Measurements from ENCODE around the gene MSGN1.

The MSGN1 gene

DNA sequence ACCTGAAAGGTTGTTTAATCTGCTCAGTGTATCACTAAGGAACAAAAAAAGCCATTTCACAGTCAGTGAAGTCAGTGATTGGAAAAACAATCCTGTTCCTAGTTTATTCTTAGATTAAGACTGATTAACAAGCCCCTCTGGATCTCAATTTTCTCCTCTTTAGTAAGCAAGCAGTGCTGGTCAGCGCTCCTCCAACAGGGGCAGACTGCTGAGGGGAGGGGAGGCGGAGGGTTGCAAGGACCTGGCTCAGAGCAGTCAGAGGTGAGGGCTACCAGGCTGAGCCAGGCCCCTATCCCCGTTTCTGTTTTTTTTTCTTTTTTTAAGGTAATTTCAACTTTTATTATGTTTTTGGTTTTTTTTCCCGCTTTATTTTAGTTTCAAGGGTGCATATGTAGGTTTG lies 37.5 kb downstream of the MSGN1 start:
- no peak overlapping the region for H3K4me3 ChIP-seq (ENCODE audit: control insufficient read depth, low read depth, low read length)
- no peak for DNase-seq (ENCODE audit: low read depth)
- TF ChIP-seq, protein P1, sequence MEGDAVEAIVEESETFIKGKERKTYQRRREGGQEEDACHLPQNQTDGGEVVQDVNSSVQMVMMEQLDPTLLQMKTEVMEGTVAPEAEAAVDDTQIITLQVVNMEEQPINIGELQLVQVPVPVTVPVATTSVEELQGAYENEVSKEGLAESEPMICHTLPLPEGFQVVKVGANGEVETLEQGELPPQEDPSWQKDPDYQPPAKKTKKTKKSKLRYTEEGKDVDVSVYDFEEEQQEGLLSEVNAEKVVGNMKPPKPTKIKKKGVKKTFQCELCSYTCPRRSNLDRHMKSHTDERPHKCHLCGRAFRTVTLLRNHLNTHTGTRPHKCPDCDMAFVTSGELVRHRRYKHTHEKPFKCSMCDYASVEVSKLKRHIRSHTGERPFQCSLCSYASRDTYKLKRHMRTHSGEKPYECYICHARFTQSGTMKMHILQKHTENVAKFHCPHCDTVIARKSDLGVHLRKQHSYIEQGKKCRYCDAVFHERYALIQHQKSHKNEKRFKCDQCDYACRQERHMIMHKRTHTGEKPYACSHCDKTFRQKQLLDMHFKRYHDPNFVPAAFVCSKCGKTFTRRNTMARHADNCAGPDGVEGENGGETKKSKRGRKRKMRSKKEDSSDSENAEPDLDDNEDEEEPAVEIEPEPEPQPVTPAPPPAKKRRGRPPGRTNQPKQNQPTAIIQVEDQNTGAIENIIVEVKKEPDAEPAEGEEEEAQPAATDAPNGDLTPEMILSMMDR (IDR thresholded peaks at IDR 0.05; ENCODE audit: control insufficient read depth, insufficient read depth, low read depth, low read length, missing control alignments): no peak

DNA sequence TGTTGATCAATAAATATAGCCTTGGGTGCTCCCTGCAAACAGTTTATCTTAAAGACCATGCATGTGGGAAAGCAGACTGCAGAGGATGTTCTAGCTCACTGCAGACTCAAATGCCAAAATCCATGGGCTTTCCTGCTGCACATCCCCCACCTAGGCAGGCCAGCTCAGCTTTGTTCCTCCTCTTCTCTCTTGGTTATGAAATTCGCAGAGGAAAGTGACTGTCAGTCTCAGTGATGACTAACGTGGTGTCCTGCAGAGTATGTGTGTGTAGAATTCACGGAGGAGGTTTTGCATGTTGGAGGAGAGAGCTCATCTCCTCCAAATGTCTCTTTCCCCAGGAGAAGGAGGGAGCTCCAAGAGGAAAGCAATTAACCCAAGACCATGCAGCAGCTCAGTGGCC lies 40.8 kb downstream of the MSGN1 start:
- no peak overlapping the region for H3K4me3 ChIP-seq (ENCODE audit: control insufficient read depth, low read depth, low read length)
- TF ChIP-seq, protein P1 (IDR thresholded peaks at IDR 0.05; ENCODE audit: control insufficient read depth, insufficient read depth, low read depth, low read length, missing control alignments): no peak
- DNase-seq (ENCODE audit: low read depth): no peak

DNA sequence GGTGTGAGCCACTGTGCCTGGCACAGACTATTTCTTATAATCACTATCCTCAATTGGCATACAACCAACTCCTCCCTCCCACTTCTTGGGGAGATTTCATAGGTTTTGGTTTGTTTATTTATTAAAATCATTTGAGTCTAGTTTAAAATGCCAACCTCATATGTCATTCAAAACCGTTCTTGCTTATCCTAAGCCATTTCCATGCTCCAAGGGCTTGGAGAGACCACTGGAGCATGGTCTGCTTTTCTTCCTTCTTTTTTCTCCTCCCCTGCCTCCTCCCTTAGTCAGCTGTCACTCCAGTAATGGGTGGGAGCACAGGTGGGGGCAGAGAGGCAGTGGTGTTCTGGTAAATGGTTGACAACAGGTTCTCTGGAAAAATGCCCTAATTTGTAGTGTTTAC lies 41.8 kb downstream of the MSGN1 start:
- no peak for DNase-seq (ENCODE audit: low read depth)
- H3K4me3 ChIP-seq (ENCODE audit: control insufficient read depth, low read depth, low read length): no peak overlapping the region
- TF ChIP-seq, protein P1 (IDR thresholded peaks at IDR 0.05; ENCODE audit: control insufficient read depth, insufficient read depth, low read depth, low read length, missing control alignments): no peak

DNA sequence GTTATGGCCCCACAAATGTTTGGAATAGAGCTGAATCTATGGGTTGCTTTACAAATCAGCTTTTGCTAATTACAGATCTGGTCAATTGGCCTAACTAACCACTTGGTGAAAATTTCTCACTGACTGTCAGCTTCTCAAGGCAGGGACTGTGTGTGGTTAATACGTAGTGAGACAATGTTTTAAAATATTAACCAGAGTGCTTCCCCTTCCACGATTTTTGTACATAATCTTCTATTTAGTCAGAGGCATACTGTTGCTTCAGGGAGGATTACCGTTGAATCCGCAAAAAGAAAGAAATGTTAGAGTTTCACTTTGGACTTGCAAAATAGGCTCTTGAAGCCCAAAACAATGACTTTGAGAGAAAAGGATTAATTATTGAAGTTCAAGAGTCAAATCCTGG lies 47.3 kb downstream of the MSGN1 start:
- no peak for DNase-seq (ENCODE audit: low read depth)
- H3K4me3 ChIP-seq (ENCODE audit: control insufficient read depth, low read depth, low read length): no peak overlapping the region
- TF ChIP-seq, protein P1 (IDR thresholded peaks at IDR 0.05; ENCODE audit: control insufficient read depth, insufficient read depth, low read depth, low read length, missing control alignments): no peak

DNA sequence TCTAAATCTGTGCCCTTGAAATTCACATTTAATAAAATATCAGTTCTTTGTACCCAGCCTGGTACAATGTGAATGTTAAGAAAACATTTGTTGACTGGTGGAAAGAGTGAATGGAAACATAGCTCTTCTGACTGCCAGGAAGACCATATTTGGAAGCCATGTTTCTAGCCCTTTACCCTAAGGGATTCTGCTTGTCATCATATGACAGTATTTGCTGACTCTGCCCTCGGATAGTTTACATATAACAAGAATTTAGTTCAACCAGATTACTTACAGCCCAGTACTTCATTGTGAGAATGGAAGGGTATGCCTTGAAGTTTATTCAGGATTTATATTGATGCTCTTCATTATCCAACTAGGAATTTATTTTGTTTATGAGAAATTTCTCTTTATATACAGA lies 48.4 kb downstream of the MSGN1 start:
- H3K4me3 ChIP-seq (ENCODE audit: control insufficient read depth, low read depth, low read length): no peak overlapping the region
- no peak for DNase-seq (ENCODE audit: low read depth)
- TF ChIP-seq, protein P1 (IDR thresholded peaks at IDR 0.05; ENCODE audit: control insufficient read depth, insufficient read depth, low read depth, low read length, missing control alignments): no peak

DNA sequence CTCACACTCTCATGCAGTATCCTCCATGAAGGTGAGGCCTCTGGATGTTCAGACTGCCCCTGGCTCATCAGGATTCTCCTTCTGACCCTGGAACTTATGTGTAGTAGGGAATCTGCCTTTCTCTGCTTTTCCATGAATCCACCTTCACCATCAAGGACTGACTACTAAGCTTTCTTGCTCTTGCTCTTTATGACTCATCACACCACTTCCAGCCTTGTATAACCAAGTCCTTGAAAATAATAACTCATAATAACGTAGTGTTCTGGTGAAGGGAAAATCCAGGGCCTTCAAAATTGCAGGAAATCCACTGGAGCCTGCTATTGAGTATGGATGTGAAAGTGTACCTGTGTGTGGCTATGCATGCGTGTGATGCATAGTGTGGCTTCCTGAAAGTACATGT lies 50.9 kb downstream of the MSGN1 start:
- TF ChIP-seq, protein P1 (IDR thresholded peaks at IDR 0.05; ENCODE audit: control insufficient read depth, insufficient read depth, low read depth, low read length, missing control alignments): no peak
- DNase-seq (ENCODE audit: low read depth): no peak

More for the DNA sequence above, 50.9 kb downstream of the MSGN1 start:
- no peak overlapping the region for H3K4me3 ChIP-seq (ENCODE audit: control insufficient read depth, low read depth, low read length)
